Colonic mucosa (tissue), 4 donors: ENCODE measurements around the gene ADAMTSL1. TPM values are rescaled to one million over a fixed set of nuclear protein-coding genes. Genes with fewer than 3 reads are reported as not detected.

Experiments
- DNase-seq: peaks from one replicate; pipeline ENCODE4 v3.0.0-alpha.2; 2020
- H3K27ac ChIP-seq: fragments of 200-600 bp; one replicate; pipeline ENCODE4 v1.8.0; 2021
- H3K27me3 ChIP-seq: fragments of 200-600 bp; one replicate; pipeline ENCODE4 v1.8.0; 2021
- H3K36me3 ChIP-seq: fragments of 200-600 bp; one replicate; pipeline ENCODE4 v1.8.0; 2021
- H3K4me1 ChIP-seq: fragments of 200-600 bp; one replicate; pipeline ENCODE4 v1.8.0; 2021; ENCODE audit warnings: mild to moderate bottlenecking
- H3K4me3 ChIP-seq: fragments of 200-600 bp; one replicate; pipeline ENCODE4 v1.8.0; 2021
- H3K9ac ChIP-seq, 2 donors: one replicate each; pipeline ENCODE4 v1.7.0; 2013; ENCODE audit warnings: control low read depth in 2 of 2, low read depth in 2 of 2, low read length in 2 of 2
- H3K9me3 ChIP-seq: fragments of 200-600 bp; one replicate; pipeline ENCODE4 v1.8.0; 2021
- intact Hi-C: fragments of 100-400 bp; cut with DNase I; formaldehyde crosslinking; loops from one replicate; pipeline ENCODE4 v1.14.1; 2022
- total RNA-seq, 2 donors: library from RNA; stranded (reverse); fragmentation: NEBNext Ultra II Directional in 1 of 2; extraction: Animal tissue kit (Norgen Biotek cat#: 25700) in 1 of 2; gene quantifications; one replicate each; pipeline ENCODE4 v1.2.1, GENCODE V29; 2021
- TF ChIP-seq, protein P1 (sequence below): fragments of 200-600 bp; IDR thresholded peaks from one replicate; pipeline ENCODE4 v1.8.0; 2022; ENCODE audit warnings: antibody characterized with exemption, mild to moderate bottlenecking
- donor health status: healthy.
- donor health status: DM: no; HTN: no; CAD: no.
- donor health status: DM: no; HTN: no; CAD: no.

Gene ADAMTSL1
- total RNA-seq, 2 donors from 2014 or later: 10.2 to 14.7 TPM

GRCh38 chr9:18636781-18637180 lies 162.8 kb downstream of the ADAMTSL1 start:
- no peaks in the 10 kb centered on the region for H3K9me3 ChIP-seq
- H3K4me1 ChIP-seq: no peaks in the 10 kb centered on the region
- H3K27ac ChIP-seq: no peak overlapping the region
- no peak overlapping the region for H3K4me3 ChIP-seq
- H3K27me3 ChIP-seq: no peaks in the 10 kb centered on the region
- TF ChIP-seq, protein P1, sequence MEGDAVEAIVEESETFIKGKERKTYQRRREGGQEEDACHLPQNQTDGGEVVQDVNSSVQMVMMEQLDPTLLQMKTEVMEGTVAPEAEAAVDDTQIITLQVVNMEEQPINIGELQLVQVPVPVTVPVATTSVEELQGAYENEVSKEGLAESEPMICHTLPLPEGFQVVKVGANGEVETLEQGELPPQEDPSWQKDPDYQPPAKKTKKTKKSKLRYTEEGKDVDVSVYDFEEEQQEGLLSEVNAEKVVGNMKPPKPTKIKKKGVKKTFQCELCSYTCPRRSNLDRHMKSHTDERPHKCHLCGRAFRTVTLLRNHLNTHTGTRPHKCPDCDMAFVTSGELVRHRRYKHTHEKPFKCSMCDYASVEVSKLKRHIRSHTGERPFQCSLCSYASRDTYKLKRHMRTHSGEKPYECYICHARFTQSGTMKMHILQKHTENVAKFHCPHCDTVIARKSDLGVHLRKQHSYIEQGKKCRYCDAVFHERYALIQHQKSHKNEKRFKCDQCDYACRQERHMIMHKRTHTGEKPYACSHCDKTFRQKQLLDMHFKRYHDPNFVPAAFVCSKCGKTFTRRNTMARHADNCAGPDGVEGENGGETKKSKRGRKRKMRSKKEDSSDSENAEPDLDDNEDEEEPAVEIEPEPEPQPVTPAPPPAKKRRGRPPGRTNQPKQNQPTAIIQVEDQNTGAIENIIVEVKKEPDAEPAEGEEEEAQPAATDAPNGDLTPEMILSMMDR: no peak
- intact Hi-C loops: no loop called here
- no peak for DNase-seq
- no peaks in the 10 kb centered on the region for H3K36me3 ChIP-seq
- no peak overlapping the region for H3K9ac ChIP-seq

DNA sequence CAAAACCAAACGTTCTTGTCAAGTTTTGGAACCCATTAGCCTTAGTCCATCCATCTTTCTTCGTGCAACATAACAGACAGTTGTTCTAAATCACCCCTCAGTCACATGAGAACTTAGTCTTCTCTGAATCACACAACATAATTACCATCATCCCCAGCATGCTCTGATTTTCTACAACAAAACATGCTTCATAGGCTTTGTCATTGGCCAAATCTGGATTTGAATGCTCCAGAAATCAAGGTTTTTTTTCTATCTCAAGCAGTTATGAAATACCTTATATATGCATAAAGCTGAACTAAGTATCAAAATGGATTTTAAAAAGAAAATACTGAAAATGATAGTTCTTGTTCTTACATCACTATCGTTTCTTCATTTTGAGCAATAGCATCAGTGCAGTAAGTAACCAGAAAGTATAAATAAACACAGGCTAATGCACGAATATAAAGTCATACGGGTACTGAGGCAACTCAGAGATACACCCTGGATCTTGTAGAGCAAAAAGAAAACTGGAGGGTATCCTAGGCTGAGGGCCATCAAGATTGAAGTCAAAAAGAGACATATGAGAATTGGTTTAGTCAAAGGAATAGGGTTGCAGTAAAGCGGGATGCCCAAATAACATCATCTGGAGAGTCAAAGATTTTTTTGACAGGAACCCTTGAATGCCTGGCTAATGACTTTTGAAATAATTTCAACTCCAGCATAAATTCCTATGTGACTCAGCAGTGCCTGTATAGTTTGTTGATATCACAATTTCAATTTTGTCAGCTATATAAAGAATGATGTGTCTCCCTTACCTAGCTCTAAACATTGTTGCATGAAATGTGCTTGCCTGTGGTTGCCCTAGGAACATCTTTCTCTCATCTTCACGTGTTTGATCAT lies 164.7 kb downstream of the ADAMTSL1 start:
- Histone ChIP-seq H3K9me3 (no peaks in the 10 kb centered on the region), H3K4me3 (no peak overlapping the region), H3K27ac (no peak overlapping the region), H3K9ac (no peak overlapping the region), H3K4me1 (no peaks in the 10 kb centered on the region), H3K36me3 (no peaks in the 10 kb centered on the region), H3K27me3 (no peaks in the 10 kb centered on the region)
- no peak for DNase-seq
- intact Hi-C loops: no loop called here
- TF ChIP-seq, protein P1: no peak

- TF ChIP-seq, protein P1: no peak
- Histone ChIP-seq H3K36me3 (no peaks in the 10 kb centered on the region), H3K27me3 (no peaks in the 10 kb centered on the region), H3K4me3 (no peak overlapping the region), H3K4me1 (no peaks in the 10 kb centered on the region), H3K9ac (no peak overlapping the region), H3K27ac (no peak overlapping the region), H3K9me3 (no peaks in the 10 kb centered on the region)
- DNase-seq: no peak
- intact Hi-C loops: no loop called here
Observed at GRCh38 chr9:18639911-18640310, 166.0 kb downstream of the ADAMTSL1 start.

DNA sequence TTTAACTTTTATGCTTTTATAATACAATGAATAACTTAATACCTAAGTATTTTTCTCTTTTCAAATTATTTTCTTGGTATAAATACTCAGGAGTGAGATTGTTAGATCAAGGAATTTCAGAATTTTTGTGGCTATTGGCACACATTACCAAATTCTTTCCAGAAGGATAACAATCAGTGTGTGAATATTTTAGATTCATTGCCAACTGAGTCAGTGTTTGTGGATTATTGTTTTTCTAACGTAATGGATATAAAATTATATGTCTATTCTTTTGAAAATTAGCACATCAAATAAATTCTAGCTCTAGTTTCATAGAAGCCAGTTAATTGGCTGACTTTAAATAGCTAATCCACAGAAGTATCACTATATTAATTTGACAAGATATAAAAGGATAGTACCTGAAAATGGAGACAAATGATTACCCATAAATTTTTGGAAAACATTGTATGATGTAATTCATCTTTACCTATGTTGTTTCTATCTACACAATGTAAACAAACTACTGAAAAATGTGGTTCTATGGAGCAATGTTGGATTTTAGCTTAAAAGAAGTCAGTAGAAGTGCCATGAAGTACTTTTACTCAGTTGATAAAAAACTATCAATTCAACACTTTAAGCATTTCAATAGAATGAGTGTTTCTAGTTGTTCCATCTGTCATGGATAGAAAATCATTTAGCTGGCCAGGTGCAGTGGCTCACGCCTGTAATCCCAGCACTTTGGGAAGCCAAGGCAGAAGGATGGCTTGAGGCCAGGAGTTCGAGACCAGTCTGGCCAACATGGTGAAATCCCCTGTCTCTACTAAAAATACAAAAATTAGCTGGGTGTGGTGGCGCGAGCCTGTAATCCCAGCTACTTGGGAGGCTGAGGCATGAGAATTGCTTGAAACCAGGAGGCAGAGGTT lies 185.1 kb downstream of the ADAMTSL1 start:
- no peak overlapping the region for H3K9ac ChIP-seq
- no peaks in the 10 kb centered on the region for H3K4me1 ChIP-seq
- no peaks in the 10 kb centered on the region for H3K9me3 ChIP-seq
- TF ChIP-seq, protein P1: no peak
- intact Hi-C loops: no loop called here
- H3K27ac ChIP-seq: no peak overlapping the region
- H3K4me3 ChIP-seq: no peak overlapping the region
- DNase-seq: no peak
- H3K27me3 ChIP-seq: no peaks in the 10 kb centered on the region
- no peaks in the 10 kb centered on the region for H3K36me3 ChIP-seq

- no peaks in the 10 kb centered on the region for H3K9me3 ChIP-seq
- no peak overlapping the region for H3K27ac ChIP-seq
- H3K9ac ChIP-seq: no peak overlapping the region
- no peaks in the 10 kb centered on the region for H3K4me1 ChIP-seq
- no peak for DNase-seq
- H3K4me3 ChIP-seq: no peak overlapping the region
- TF ChIP-seq, protein P1: no peak
- intact Hi-C loops: no loop called here
- no peaks in the 10 kb centered on the region for H3K36me3 ChIP-seq
- no peaks in the 10 kb centered on the region for H3K27me3 ChIP-seq
Observed at GRCh38 chr9:18660001-18660400, 186.0 kb downstream of the ADAMTSL1 start.
